GM15510 (cell line): ENCODE results near the gene U2AF1.
"Not testable (repeated sequence)": the region's sequence is repeated elsewhere in the genome, so short reads cannot be mapped to it uniquely, and the experiment has no call there.

ENCODE experiments used
- POLR2A ChIP-seq: IDR thresholded peaks from 3 replicates; pipeline ENCODE4 v1.6.1; 2011; ENCODE audit warnings: borderline replicate concordance; ENCODE audit not compliant: insufficient read length; ENCODE audit errors: extremely low read depth

U2AF1 gene

GRCh38 chr21:43106965-43107793, at the start of gene U2AF1:
TSS of gene U2AF1 (minus strand) at chr21:43107570. CDS start at chr21:43107494, 76 bp downstream.
- not testable (repeated sequence) for TF ChIP-seq POLR2A

GRCh38 chr21:43075170-43076022, 32.0 kb downstream of the U2AF1 start, which contains the start of gene CBS:
TSS of gene CBS (minus strand) at chr21:43075835. CDS start at chr21:43072193, 3,642 bp downstream.
- TF ChIP-seq POLR2A, result not testable (repeated sequence)
